Skeletal muscle satellite cell (primary cell): ENCODE results near the gene TNIK.
"Not testable (repeated sequence)": the region's sequence is repeated elsewhere in the genome, so short reads cannot be mapped to it uniquely, and the experiment has no call there.

Experiments
- H3K27me3 ChIP-seq: 2 replicates; pipeline ENCODE4 v1.7.0; 2013; ENCODE audit warnings: low read length; ENCODE audit not compliant: control insufficient read depth, insufficient read depth
- H3K36me3 ChIP-seq: 2 replicates; pipeline ENCODE4 v1.7.0; 2013; ENCODE audit warnings: mild to moderate bottlenecking, control low read depth, low read length; ENCODE audit not compliant: insufficient read depth
- H3K4me1 ChIP-seq: 2 replicates; pipeline ENCODE4 v1.7.0; 2013; ENCODE audit warnings: low read length; ENCODE audit not compliant: control insufficient read depth, insufficient read depth
- H3K4me2 ChIP-seq: 2 replicates; pipeline ENCODE4 v1.7.0; 2013; ENCODE audit warnings: mild to moderate bottlenecking, low read length
- H3K4me3 ChIP-seq: 2 replicates; pipeline ENCODE4 v1.7.0; 2013; ENCODE audit warnings: low read length
- H3K9ac ChIP-seq: 2 replicates; pipeline ENCODE4 v1.7.0; 2013; ENCODE audit warnings: mild to moderate bottlenecking, low read depth, low read length, moderate library complexity
- H3K9me3 ChIP-seq: replicated peaks from 2 replicates; pipeline ENCODE4 v1.7.0; 2013; ENCODE audit warnings: mild to moderate bottlenecking, control low read depth, low read length

The TNIK gene

DNA sequence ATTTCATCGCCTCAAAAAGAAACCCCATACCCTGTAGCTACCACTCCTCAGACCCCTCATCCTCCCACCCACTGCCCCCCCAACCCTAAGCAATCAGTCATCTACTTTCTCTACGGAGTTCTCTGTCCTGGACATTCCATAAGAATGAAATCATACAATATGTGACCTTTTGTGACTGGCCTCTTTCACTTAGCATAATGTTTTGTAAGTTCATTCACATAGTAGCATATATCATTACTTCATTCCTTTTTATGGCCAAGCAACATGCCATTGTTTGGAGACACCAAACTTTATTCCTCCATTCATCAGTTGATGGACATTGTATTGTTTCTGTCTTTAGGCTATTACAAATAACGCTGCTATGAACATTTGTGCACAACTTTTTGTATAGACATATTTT lies 64.2 kb downstream of the TNIK start:
- Histone ChIP-seq H3K27me3 (peaks cover 2% of the 10 kb centered on the region), H3K36me3 (no peaks in the 10 kb centered on the region), H3K4me3 (no peak overlapping the region), H3K4me2 (no peak overlapping the region), H3K9me3 (no peaks in the 10 kb centered on the region), H3K4me1 (peaks cover 12% of the 10 kb centered on the region), H3K9ac (no peak overlapping the region)

DNA sequence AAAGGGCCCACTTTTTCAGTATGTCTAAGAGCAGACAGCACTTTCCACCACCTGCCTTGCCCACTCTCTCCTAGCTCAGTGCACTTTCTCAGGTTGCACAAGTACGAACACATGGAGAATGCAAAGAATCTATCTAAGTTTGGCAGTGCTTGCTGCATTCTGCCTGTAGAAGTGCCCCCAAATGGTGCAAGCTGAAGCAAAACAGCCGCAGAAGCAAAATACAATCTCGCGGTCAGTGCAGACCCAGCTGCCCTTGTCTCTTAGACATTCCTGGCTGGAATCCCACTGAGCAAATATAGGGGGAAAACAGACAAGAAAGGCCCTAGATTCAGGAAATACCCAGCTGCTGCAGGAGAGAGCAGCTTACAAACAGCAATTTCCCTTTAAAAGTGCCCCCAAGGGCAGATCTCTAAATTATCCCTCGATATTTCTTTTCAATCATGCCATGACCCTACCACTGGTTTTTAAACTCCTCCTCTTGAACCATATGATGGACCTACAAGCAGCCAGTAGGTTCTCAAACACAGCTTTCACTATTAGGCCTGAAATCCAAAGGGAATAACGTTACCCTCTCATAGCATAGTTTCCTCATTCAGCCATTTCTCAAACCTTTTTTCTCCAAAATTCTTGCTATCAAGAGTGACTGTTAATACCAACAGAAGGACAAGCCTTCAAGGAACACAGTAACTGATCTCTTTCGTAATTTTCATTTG lies 67.0 kb downstream of the TNIK start:
- Histone ChIP-seq H3K36me3 (no peaks in the 10 kb centered on the region), H3K27me3 (no peaks in the 10 kb centered on the region), H3K9ac (no peak overlapping the region), H3K9me3 (no peaks in the 10 kb centered on the region), H3K4me1 (peaks cover 12% of the 10 kb centered on the region), H3K4me2 (no peak overlapping the region), H3K4me3 (no peak overlapping the region)

DNA sequence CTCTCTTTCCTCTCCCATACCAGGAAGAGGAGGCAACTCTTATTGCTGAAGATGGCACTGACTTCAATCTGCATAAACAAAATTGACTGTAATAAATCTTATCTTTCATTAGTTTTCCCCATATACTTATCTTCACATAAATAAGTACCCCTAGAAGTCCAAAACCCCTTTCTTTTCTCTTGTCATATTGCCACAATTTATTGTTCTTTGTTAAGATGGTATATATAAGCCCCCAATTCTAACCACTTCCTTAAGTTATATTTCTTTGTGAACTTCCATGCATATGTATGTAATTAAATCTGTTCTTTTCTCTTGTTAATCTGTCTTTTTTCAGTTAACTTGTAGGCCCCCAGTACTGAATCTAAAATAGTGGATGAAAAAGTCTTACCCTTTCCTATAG lies 68.8 kb downstream of the TNIK start:
- Histone ChIP-seq H3K4me1 (peaks cover 12% of the 10 kb centered on the region), H3K27me3 (no peaks in the 10 kb centered on the region), H3K9ac (no peak overlapping the region), H3K4me3 (no peak overlapping the region), H3K9me3 (no peaks in the 10 kb centered on the region), H3K4me2 (no peak overlapping the region), H3K36me3 (no peaks in the 10 kb centered on the region)

DNA sequence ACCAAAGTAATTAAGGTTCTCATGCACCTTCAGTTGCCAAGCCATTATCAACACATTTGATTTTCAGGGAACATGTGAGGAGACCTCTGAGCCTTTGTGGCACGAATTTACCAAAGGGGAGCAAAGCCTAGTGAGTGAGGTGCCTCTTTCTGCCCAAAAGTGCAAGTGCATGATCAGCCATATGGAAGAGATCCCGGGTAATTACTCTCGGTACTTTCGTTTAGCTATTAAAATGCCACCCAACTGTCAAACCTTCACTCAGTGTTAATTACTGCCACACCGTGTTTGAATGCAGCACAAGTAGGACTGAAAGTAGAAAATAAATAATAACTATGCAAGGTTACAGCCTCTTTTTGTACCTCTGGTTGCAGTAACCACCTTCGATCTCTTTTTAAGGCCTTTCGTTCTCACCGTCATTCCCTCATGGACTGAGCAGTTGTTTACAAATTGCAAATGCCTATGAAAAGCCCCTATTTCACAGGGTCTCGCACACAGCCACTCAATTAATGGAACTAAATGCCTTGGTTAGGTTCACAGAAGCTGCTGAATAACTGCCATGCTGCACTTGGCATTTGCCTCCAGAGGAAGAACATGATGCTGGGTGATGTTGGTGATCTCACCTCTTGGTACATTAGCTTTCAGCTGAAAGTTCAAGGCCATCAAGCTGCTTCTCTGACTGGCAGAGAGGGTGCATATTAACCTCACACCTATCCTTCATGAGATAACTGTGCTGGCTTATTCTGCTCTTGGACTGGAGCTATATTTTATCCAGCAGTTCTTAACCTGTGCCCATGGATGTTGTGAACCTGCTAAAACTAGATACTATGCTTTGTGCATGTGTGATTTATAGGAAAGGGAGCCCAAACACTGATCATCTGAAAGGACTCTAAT lies 69.9 kb downstream of the TNIK start:
- H3K4me2 ChIP-seq, result no peak overlapping the region
- no peak overlapping the region for H3K9ac ChIP-seq
- no peaks in the 10 kb centered on the region for H3K27me3 ChIP-seq
- H3K4me3 ChIP-seq, result no peak overlapping the region
- peaks cover 6% of the 10 kb centered on the region for H3K4me1 ChIP-seq
- no peaks in the 10 kb centered on the region for H3K36me3 ChIP-seq
- no peaks in the 10 kb centered on the region for H3K9me3 ChIP-seq

DNA sequence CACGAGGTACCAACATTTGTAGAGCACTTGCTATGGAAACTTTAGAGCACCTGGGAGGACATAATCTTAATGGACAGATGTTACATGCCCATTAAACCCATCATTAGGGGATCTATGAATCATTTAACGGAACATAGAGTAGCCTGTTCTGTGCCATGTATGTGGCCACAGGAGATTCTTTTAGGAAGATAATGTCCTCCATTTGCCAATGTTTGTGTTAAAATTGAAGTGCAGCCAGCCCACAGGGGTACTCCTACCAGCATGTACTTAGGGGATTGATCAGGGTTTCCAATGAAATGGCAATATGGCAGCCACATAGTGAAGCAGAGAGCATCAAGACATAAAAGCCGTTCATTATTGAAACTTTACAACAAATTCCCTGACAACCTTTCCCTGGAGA lies 70.7 kb downstream of the TNIK start:
- Histone ChIP-seq H3K36me3 (no peaks in the 10 kb centered on the region), H3K4me2 (no peak overlapping the region), H3K4me3 (no peak overlapping the region), H3K4me1 (peaks cover 6% of the 10 kb centered on the region), H3K9me3 (no peaks in the 10 kb centered on the region), H3K27me3 (no peaks in the 10 kb centered on the region), H3K9ac (no peak overlapping the region)

DNA sequence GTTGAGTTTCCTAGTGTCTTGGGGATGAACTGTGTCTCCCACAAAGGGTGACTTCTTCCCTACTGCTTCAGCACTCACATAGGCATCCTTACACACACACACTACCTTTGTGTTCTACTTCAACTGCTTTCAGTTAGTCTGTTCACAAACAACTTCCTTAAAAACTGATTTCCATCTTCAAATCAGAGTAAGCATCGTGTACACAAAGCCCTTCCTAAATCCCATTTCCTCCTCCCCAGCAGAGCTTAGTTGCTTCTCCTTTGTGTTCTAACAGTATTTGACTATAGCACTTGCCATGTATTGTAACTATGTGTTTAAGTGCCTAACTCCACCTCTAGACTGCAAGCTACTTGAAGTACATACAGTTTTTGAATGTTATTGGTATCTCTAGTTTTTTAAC lies 71.7 kb downstream of the TNIK start:
- peaks cover 4% of the 10 kb centered on the region for H3K27me3 ChIP-seq
- H3K4me1 ChIP-seq, result peaks cover 6% of the 10 kb centered on the region
- H3K9ac ChIP-seq, result no peak overlapping the region
- H3K9me3 ChIP-seq, result no peaks in the 10 kb centered on the region
- H3K4me2 ChIP-seq, result no peak overlapping the region
- no peak overlapping the region for H3K4me3 ChIP-seq
- H3K36me3 ChIP-seq, result no peaks in the 10 kb centered on the region

DNA sequence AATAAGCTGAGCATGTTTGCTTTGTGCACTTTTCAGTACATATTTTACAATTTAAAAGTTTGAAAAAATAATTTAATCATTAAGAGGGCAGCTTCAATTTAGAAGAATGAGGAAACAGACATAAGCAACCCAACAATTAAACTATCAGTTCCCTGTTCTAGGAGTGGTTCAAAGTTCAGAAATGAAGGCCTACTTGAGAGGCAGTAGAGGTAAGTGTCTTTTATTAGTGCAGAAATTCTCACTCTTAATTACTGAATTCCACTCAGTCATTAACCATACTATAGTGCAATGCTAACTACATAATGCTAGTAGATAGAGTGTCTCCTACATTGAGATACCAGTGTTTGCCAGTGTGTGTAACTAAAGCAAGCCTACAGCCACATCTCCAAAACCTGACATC lies 73.1 kb downstream of the TNIK start:
- Histone ChIP-seq H3K9ac (no peak overlapping the region), H3K9me3 (no peaks in the 10 kb centered on the region), H3K4me1 (no peaks in the 10 kb centered on the region), H3K36me3 (no peaks in the 10 kb centered on the region), H3K4me2 (no peak overlapping the region), H3K27me3 (peaks cover 6% of the 10 kb centered on the region), H3K4me3 (no peak overlapping the region)

DNA sequence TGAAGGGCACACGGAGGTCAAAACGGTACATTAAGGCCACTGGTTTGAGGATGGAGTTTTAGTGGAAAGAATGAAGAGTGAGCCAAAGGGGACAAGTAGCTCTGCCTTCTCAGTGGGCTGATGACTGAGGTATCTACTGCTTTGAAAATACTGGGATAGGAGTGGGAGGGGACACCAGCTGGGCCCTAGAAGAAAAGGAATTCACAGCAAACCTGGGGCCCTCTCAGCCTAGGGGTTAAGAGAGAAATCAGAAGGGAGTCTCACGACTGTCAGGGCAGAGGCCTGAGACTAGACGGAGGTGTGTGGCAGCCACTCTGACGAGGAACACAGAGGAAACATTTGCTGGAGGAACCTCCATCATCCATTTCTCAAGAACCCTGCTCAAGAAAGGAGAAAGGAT lies 75.1 kb downstream of the TNIK start:
- no peaks in the 10 kb centered on the region for H3K9me3 ChIP-seq
- no peak overlapping the region for H3K9ac ChIP-seq
- H3K4me2 ChIP-seq, result no peak overlapping the region
- H3K4me3 ChIP-seq, result no peak overlapping the region
- H3K36me3 ChIP-seq, result no peaks in the 10 kb centered on the region
- peaks cover 6% of the 10 kb centered on the region for H3K27me3 ChIP-seq
- no peaks in the 10 kb centered on the region for H3K4me1 ChIP-seq

DNA sequence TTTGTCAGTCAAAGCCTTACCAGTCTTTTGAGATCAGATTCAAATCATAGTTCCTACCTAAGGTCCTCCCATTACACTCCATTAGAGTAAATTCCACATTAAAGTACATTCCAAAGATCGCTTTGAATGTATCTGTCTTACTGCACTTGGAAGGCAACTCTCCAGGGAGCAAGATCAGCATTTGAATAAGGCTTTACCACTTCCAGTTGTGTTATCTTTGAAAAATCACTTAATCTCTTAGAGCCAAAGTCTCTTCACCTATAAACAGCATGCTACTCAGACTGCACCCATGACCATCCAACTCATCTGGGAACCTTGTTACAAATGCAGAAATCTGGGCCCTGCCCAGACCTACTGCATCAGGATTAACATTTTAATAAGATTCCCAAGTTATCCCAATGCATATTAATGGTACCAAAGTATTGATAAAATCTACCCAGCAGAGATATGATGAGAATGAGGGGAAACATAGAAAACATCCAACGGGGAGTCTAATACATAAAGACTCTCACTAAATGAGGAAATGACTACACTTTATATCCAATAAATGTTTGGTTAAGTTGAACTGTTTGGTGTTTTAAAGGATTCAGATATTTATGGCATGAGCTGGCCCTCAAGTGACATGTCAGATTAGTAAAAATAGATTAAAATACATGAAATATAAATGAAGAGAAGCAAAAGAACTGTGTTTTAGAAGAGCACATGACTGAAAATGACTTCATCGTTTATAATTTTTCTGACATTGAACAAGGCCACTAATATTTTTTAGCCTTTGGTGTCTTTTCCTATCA lies 75.9 kb downstream of the TNIK start:
- no peak overlapping the region for H3K9ac ChIP-seq
- no peaks in the 10 kb centered on the region for H3K9me3 ChIP-seq
- no peaks in the 10 kb centered on the region for H3K4me1 ChIP-seq
- no peak overlapping the region for H3K4me3 ChIP-seq
- H3K27me3 ChIP-seq, result peaks cover 6% of the 10 kb centered on the region
- no peak overlapping the region for H3K4me2 ChIP-seq
- no peaks in the 10 kb centered on the region for H3K36me3 ChIP-seq

DNA sequence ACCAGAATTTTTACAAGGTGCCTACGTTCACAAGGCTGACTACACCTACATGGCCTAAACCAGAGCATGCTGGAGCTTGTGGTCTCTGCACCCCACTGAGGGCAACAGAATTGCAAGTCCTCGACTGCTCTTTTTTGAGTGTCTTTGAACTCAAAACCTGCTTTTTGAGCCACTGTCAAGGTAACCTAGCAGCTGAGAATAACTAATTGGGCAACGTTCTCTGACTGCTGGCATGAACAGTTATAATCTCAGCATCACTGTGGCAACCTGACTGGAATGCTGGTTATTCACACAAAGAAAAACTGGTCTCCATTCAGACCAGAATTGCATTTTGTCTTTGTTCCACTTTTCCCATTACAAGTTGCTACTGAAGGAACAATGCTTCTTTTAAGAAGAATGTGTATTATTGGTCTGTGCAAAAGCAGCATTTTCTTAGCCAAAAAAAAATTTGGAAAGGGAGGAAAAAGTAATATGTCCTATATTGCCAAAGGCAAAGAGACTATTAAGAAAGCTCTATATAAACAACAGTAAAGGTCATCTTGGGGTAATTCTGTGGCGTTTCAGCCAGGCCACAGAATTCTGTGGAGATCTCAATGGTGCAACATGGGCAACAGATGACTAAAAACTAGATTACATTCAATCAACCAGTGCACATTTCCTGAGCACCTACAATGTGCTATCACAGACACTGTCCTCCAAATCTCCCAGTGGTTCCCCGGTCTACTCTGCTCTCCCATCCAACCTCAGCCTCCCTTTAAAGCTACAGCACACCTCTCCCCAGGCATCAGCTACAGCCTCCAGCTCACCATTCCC lies 76.8 kb downstream of the TNIK start:
- Histone ChIP-seq H3K9me3 (no peaks in the 10 kb centered on the region), H3K4me3 (no peak overlapping the region), H3K27me3 (peaks cover 6% of the 10 kb centered on the region), H3K4me2 (no peak overlapping the region), H3K36me3 (no peaks in the 10 kb centered on the region), H3K9ac (no peak overlapping the region), H3K4me1 (no peaks in the 10 kb centered on the region)

DNA sequence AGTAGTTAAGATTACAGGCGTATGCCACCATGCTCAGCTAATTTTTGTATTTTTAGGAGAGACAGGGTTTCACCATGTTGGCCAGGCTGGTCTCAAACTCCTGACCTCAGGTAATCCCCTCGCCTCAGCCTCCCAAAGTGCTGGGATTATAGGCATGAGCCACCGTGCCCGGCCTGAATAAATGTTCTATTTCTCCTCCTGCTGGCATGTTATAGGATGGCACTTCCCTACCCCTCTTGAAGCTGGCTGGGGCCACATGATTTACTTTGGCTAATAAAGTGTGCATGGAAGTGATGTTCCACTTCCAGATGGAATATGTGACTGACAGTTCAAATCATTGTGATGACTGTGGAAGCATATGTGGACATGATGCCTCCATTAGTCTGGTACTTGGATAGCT lies 77.9 kb downstream of the TNIK start:
- not testable (repeated sequence) for H3K4me1 ChIP-seq, H3K9me3 ChIP-seq, H3K27me3 ChIP-seq, H3K36me3 ChIP-seq, H3K4me2 ChIP-seq, H3K9ac ChIP-seq, H3K4me3 ChIP-seq
